ENCODE results near the gene MTX2.

The MTX2 gene

DNA sequence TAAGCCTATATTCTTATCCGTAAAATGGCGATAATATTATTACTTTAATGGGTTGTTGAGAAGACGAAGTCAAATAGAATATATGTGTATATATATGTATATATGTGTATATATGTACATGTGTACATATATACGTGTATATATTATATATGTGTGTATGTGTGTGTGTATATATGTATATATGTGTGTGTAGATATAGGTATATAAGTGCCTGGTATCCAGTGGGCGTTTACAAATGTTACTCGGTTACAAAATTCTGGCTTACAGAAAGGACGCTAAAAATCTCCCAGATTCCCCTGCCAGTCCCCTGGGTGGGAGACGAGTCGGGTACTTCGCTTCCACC lies 295 bp upstream of the MTX2 start:
- in situ Hi-C loops (cut with MboI; ENCODE audit: low sequenced_read_pairs, unreplicated experiment), result no loop called here
- DNase-seq (ENCODE audit: low spot score), result no peak
- TF ChIP-seq, protein P1, sequence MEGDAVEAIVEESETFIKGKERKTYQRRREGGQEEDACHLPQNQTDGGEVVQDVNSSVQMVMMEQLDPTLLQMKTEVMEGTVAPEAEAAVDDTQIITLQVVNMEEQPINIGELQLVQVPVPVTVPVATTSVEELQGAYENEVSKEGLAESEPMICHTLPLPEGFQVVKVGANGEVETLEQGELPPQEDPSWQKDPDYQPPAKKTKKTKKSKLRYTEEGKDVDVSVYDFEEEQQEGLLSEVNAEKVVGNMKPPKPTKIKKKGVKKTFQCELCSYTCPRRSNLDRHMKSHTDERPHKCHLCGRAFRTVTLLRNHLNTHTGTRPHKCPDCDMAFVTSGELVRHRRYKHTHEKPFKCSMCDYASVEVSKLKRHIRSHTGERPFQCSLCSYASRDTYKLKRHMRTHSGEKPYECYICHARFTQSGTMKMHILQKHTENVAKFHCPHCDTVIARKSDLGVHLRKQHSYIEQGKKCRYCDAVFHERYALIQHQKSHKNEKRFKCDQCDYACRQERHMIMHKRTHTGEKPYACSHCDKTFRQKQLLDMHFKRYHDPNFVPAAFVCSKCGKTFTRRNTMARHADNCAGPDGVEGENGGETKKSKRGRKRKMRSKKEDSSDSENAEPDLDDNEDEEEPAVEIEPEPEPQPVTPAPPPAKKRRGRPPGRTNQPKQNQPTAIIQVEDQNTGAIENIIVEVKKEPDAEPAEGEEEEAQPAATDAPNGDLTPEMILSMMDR (IDR thresholded peaks at IDR 0.05; ENCODE audit: borderline replicate concordance, control extremely low read depth, extremely low read depth, insufficient read depth, missing control alignments), result no peak

DNA sequence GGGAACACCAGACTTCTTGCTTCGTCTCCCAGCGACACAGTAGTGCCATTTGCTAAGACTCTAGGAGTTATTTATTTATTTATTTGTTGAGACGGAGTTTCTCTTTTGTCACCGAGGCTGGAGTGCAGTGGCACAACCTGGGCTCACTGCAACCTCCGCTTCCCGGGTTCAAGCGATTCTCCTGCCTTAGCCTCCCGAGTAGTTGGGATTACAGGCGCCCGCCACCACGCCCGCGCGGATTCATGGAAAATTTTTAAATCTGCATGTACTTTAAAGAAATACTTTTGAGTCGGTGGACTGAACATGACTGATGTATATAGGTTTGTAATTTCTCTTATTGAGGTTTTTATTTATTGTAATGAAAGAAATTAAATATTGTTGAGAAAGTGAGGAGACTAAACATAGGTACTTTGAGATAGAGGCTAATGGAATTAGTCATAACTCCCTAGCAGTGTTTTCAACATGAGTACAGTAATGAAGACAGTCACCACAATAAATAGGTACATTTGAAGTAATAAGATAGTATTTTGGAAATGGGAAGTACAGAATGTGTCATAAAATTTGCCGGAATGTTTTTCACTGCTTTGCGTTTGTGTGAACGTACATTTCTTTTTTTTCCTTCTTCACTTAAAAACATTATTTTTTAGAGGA lies 983 bp downstream of the MTX2 start:
- peak; percentile 20 for DNase-seq (ENCODE audit: low spot score)
- TF ChIP-seq, protein P1 (IDR thresholded peaks at IDR 0.05; ENCODE audit: borderline replicate concordance, control extremely low read depth, extremely low read depth, insufficient read depth, missing control alignments), result no peak
- in situ Hi-C loops (cut with MboI; ENCODE audit: low sequenced_read_pairs, unreplicated experiment), result no loop called here

DNA sequence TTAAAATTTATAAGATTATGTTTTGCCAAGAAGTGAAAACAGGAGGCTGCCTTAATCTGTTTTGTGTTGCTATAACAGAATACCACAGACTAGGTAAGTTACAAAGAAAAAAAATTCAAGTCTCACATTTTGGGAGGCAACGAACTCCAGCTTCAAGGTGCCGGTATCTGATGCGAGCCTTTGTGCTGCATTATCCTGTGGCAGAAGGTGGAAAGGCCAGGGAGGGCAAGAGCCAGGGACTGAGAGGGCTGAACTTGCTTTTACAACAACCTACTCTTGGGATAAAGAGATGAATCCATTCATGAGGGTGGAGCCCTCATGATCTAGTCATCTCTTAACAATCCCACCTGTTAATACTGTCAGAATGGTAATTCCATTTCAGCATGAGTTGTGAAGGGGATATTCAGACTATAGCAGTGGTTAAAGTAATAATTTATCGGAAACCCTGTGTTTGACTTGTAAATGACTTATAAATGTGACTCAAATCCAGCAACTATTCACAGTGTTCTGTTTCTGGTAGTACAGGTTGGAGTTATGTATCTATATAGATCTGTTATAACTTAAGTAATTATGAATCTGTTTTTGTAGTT lies 3.7 kb downstream of the MTX2 start:
- TF ChIP-seq, protein P1 (IDR thresholded peaks at IDR 0.05; ENCODE audit: borderline replicate concordance, control extremely low read depth, extremely low read depth, insufficient read depth, missing control alignments), result no peak
- in situ Hi-C loops (cut with MboI; ENCODE audit: low sequenced_read_pairs, unreplicated experiment), result no loop called here
- DNase-seq (ENCODE audit: low spot score), result no peak

DNA sequence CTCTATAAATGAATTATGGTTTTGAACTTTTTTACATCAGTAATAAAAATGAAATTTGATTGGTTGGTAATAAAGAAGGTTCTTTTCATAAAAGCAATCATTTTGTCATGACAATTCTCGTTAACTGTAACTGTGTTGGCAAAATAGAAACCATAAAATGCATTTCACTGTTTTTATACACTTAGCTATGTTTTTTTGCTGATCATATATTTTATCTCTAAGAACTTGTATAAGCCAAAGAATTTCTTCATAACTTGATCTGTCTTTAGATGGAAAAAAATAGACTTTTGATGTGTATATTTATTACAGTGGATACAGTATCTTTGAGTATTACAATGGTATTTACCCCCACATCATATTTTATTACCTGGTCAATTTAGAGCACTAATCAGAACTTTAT lies 9.7 kb downstream of the MTX2 start:
- TF ChIP-seq, protein P1 (IDR thresholded peaks at IDR 0.05; ENCODE audit: borderline replicate concordance, control extremely low read depth, extremely low read depth, insufficient read depth, missing control alignments), result no peak
- DNase-seq (ENCODE audit: low spot score), result no peak
- in situ Hi-C loops (cut with MboI; ENCODE audit: low sequenced_read_pairs, unreplicated experiment), result no loop called here

DNA sequence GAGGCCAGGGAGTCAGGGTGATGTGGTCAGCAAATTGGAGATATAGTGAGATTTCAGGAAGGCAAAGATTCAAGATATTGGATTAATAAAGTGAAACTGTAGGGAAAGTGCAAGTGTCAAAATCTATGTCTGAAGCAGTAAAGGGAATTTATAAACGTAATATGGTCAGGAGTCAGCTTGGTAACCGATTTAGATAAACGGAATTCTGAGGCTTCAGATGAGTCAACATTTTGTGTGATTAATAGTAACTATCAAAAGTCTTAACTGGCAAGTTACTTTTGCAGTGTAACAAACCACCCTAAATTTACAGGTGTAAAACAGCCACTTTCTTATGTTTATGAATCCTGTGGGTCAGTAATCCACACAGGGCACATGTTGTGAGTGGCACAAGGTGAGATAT lies 10.9 kb downstream of the MTX2 start:
- in situ Hi-C loops (cut with MboI; ENCODE audit: low sequenced_read_pairs, unreplicated experiment), result no loop called here
- no peak for DNase-seq (ENCODE audit: low spot score)
- TF ChIP-seq, protein P1 (IDR thresholded peaks at IDR 0.05; ENCODE audit: borderline replicate concordance, control extremely low read depth, extremely low read depth, insufficient read depth, missing control alignments), result no peak

DNA sequence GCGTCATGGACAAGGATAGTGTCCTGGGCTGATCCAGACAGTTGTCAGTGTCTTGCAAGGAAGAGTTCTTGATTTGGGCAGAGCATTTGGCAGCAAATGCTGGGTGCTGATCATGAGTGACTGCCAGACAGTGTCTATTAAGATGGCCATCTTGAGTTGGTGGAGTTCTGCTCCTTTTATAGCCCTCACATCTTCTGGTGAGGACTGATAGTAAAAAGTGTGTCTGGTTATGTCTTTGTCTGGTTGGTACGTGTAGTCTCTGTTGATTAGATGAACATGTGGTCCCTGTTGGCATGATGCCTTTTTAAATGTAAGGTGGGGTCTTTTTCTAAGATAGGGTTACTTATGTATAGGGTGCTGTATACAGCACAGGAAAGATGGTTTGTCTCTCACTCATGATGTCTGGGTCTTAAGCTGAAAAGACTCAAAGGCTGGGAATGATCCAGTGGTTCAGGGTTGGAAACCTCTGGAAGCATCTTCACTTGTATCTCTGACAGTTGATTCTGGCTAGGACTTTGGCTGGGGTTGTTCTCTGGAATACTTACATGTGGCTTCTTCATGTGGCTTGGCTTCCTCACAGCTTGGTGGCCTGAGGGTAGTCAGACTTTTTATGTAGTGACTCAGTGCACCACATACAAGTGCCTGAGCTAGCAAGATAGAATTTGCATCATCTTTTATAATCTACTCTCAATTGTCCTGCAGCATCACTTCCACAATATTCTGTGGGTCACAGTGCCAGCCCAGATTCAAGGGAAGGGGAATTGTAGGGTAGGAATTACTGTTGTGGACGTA lies 11.8 kb downstream of the MTX2 start:
- DNase-seq (ENCODE audit: low spot score), result no peak
- in situ Hi-C loops (cut with MboI; ENCODE audit: low sequenced_read_pairs, unreplicated experiment), result no loop called here
- TF ChIP-seq, protein P1 (IDR thresholded peaks at IDR 0.05; ENCODE audit: borderline replicate concordance, control extremely low read depth, extremely low read depth, insufficient read depth, missing control alignments), result no peak

All from GM13976 (cell line).